HepG2 (cell line): ENCODE data around the gene SMPD1. TPM values are rescaled to one million over a fixed set of nuclear protein-coding genes. Genes with fewer than 3 reads are reported as not detected.

Experiments
- EP300 ChIP-seq, 3 experiments: sonication (generic) in 1 of 3; formaldehyde crosslinking in 1 of 3; IDR thresholded peaks; 2 replicates each; pipeline versions ENCODE4 v1.5.1 to v1.6.1; 2011 to 2020; ENCODE audit warnings: low read depth in 2 of 3, low read length in 2 of 3, borderline replicate concordance in 1 of 3, improper control_type of control experiment in 1 of 3, mild to moderate bottlenecking in 1 of 3, missing genetic modification reagents in 1 of 3, moderate library complexity in 1 of 3
- ESRRA ChIP-seq: sonication (generic); formaldehyde crosslinking; IDR thresholded peaks from 2 replicates; pipeline ENCODE4 v1.5.1; 2020; ENCODE audit warnings: mild to moderate bottlenecking, low read depth, missing genetic modification reagents
- FOXO1 ChIP-seq: sonication (generic); formaldehyde crosslinking; IDR thresholded peaks from 2 replicates; pipeline ENCODE4 v1.4.0; 2020; ENCODE audit warnings: missing genetic modification reagents
- HMGXB4 ChIP-seq, 2 experiments: sonication (generic) in 1 of 2; formaldehyde crosslinking in 1 of 2; IDR thresholded peaks; 2 replicates each; pipeline versions ENCODE4 v1.4.0 to v1.6.1; 2018 to 2020; ENCODE audit warnings: missing genetic modification reagents in 2 of 2, borderline replicate concordance in 1 of 2, low read depth in 1 of 2, mild to moderate bottlenecking in 1 of 2, missing biosample characterization in 1 of 2
- HNF1A ChIP-seq, 2 experiments: sonication (generic) in 1 of 2; formaldehyde crosslinking in 1 of 2; IDR thresholded peaks; 2 replicates each; pipeline versions ENCODE4 v1.4.0 to v1.6.1; 2016 to 2020; ENCODE audit warnings: borderline replicate concordance in 1 of 2, low read depth in 1 of 2, mild to moderate bottlenecking in 1 of 2, missing genetic modification reagents in 1 of 2
- HOMEZ ChIP-seq: IDR thresholded peaks from 2 replicates; pipeline ENCODE4 v1.6.1; 2016; ENCODE audit warnings: low read depth
- KLF9 ChIP-seq: IDR thresholded peaks from 2 replicates; pipeline ENCODE4 v1.6.1; 2016; ENCODE audit warnings: low read depth
- MAX ChIP-seq: IDR thresholded peaks from 2 replicates; pipeline ENCODE4 v1.6.1; 2012; ENCODE audit warnings: inconsistent platforms
- MIXL1 ChIP-seq: IDR thresholded peaks from 2 replicates; pipeline ENCODE4 v1.6.1; 2016
- PHF5A ChIP-seq: IDR thresholded peaks from one replicate; pipeline ENCODE4 v1.6.1; 2018; ENCODE audit warnings: low read depth, missing genetic modification reagents; ENCODE audit not compliant: unreplicated experiment
- PHF8 ChIP-seq: sonication (generic); formaldehyde crosslinking; IDR thresholded peaks from 2 replicates; pipeline ENCODE4 v1.5.0; 2020; ENCODE audit warnings: missing genetic modification reagents
- REPIN1 ChIP-seq: sonication (generic); formaldehyde crosslinking; IDR thresholded peaks from 2 replicates; pipeline ENCODE4 v1.8.0; 2022; ENCODE audit warnings: missing genetic modification reagents, low read depth, mild to moderate bottlenecking, borderline replicate concordance
- RXRB ChIP-seq: IDR thresholded peaks from 2 replicates; pipeline ENCODE4 v1.6.1; 2016; ENCODE audit warnings: borderline replicate concordance, missing genetic modification reagents, missing compliant biosample characterization
- SOX5 ChIP-seq: IDR thresholded peaks from 2 replicates; pipeline ENCODE4 v1.6.1; 2016; ENCODE audit warnings: borderline replicate concordance
- XRCC5 ChIP-seq: fragments of 200-400 bp; formaldehyde crosslinking; optimal IDR thresholded peaks from 2 replicates; pipeline ENCODE3; 2017; ENCODE audit warnings: mild to moderate bottlenecking, low read length
- ZFP36 ChIP-seq: fragments of 150-350 bp; IDR thresholded peaks from 2 replicates; pipeline ENCODE4 v1.6.1; 2018; ENCODE audit warnings: borderline replicate concordance, low read length, low read depth; ENCODE audit not compliant: partially characterized antibody
- ZFP62 ChIP-seq: sonication (generic); formaldehyde crosslinking; IDR thresholded peaks from 2 replicates; pipeline ENCODE4 v1.4.0; 2020; ENCODE audit warnings: missing genetic modification reagents
- ZNF274 ChIP-seq: sonication (generic); formaldehyde crosslinking; IDR thresholded peaks from 2 replicates; pipeline ENCODE4 v1.5.1; 2020; ENCODE audit warnings: mild to moderate bottlenecking, missing genetic modification reagents
- polyA plus RNA-seq, 8 experiments: library from polyadenylated mRNA; depleted of rRNA in 3 of 8; stranded (reverse) in 7 of 8; unstranded in 1 of 8; fragments of >200 nt; fragmentation: Illumina TruSeq in 4 of 8; extraction: Trizol in 4 of 8; gene quantifications; 2 replicates each; pipeline versions ENCODE4 v1.2.1 to v1.2.3, GENCODE V29; 2011 to 2016; ENCODE audit warnings: low read depth in 4 of 8, missing spikeins in 1 of 8, mixed read lengths in 1 of 8; ENCODE audit not compliant: insufficient read depth in 1 of 8
- total RNA-seq, 5 experiments: library from RNA; depleted of rRNA; stranded (reverse); fragments of >200 nt; fragmentation: Illumina TruSeq; extraction: Trizol; gene quantifications; 2 replicates each; pipeline ENCODE4 v1.2.3, GENCODE V29; 2016; ENCODE audit warnings: low read depth in 1 of 5

The SMPD1 gene
- total and polyA plus RNA-seq, 2 of the 13 experiments (the other 11 are each of a cell fraction or from before 2014, with no cell fraction given), result 6.3 to 8.4 TPM

- TF ChIP-seq MIXL1 (CRISPR knock-in tag) (peak; percentile 92), XRCC5 (peak; percentile 77), ZNF274 (no peak; the same call in 1 of the 2 replicates), RXRB (peak; percentile 60; the same call in 1 of the 2 replicates), REPIN1 (CRISPR knock-in tag) (peak; percentile 28; the same call in 1 of the 2 replicates), PHF5A (CRISPR knock-in tag) (peak; percentile 76), MAX (peak; percentile 31; the same call in 1 of the 2 replicates), SOX5 (CRISPR knock-in tag) (peak; percentile 10; the same call in 1 of the 2 replicates), ZFP62 (CRISPR knock-in tag) (no peak), HOMEZ (CRISPR knock-in tag) (0 out of 2 replicates have a peak, but pooled peaks have one; percentile 51), HMGXB4 (CRISPR knock-in tag; IDR thresholded peaks at IDR 0.05; ENCODE audit: borderline replicate concordance in 1 of 2, low read depth in 1 of 2) (peak; percentile 79 to 83), FOXO1 (CRISPR knock-in tag) (peak; percentile 43; the same call in 1 of the 2 replicates), KLF9 (CRISPR knock-in tag) (no peak), PHF8 (CRISPR knock-in tag) (0 out of 2 replicates have a peak, but pooled peaks have one; percentile 20), HNF1A (IDR thresholded peaks at IDR 0.05; ENCODE audit: low read depth) (0 out of 2 replicates have a peak, but pooled peaks have one; percentile 23), HNF1A (CRISPR knock-in tag; IDR thresholded peaks at IDR 0.05; ENCODE audit: borderline replicate concordance) (no peak), EP300 (IDR thresholded peaks at IDR 0.05; ENCODE audit: low read depth in 2 of 2, low read length in 2 of 2) (0 out of 4 replicates have a peak, but pooled peaks of 1 of the 2 experiments have one; percentile 23), EP300 (CRISPR knock-in tag; IDR thresholded peaks at IDR 0.05; ENCODE audit: borderline replicate concordance) (0 out of 2 replicates have a peak, but pooled peaks have one; percentile 16), ZFP36 (no peak), ESRRA (peak; percentile 58; the same call in 1 of the 2 replicates)
- TF ChIP-seq, all 625 proteins: peak for 122
Measured at GRCh38 chr11:6353367-6353987, 36.8 kb upstream of the SMPD1 start (continued).
